GM10248 (cell line): ENCODE measurements around the gene SIK3.

Source experiments
- CTCF ChIA-PET: fragments of 300-600 bp; sonication (Branson Sonifier 250); formaldehyde crosslinking; extraction: SDS; loops from one replicate; lab custom pipeline; 2021; ENCODE audit warnings: antibody characterized with exemption; lab: Yijun Ruan, JAX
- POLR2A ChIA-PET: fragments of 350-650 bp; sonication (Branson Sonifier 250); formaldehyde crosslinking; extraction: SDS; loops from one replicate; lab custom pipeline; 2020; ENCODE audit warnings: antibody characterized with exemption; lab: Yijun Ruan, JAX
- DNase-seq: peaks from one replicate; pipeline ENCODE4 v3.0.0; 2012; ENCODE audit errors: extremely low spot score
- TF ChIP-seq, protein P1 (sequence below): IDR thresholded peaks from 2 replicates; pipeline ENCODE4 v1.5.1; 2012; ENCODE audit warnings: mild to moderate bottlenecking, low read depth; ENCODE audit errors: extremely low read depth, missing control alignments, control extremely low read depth

The SIK3 gene

DNA sequence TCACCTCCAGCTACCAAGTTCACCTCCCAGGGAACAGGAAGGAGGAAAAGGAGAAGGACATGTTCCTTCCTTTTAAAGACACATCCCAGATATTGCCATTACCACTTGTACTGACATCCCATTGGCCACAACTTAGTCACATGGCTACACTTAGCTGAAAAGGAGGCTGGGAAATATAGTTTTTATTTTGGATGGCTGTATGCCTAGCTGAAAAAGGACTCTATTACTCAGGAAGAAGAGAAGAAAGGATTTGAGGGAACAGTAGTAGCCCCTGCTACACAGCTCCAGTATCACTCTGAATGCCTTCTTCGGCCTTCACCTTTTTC is 304.5 kb downstream of the SIK3 start:
- ChIA-PET CTCF (interaction anchor here (1.0 to 10.2 kb wide), 6 partner anchors 16 to 311 kb away, joined by 3 to 100 read pairs (median 4); partner anchors contain the start of gene APOA1), POLR2A (no interaction called here)
- TF ChIP-seq, protein P1, sequence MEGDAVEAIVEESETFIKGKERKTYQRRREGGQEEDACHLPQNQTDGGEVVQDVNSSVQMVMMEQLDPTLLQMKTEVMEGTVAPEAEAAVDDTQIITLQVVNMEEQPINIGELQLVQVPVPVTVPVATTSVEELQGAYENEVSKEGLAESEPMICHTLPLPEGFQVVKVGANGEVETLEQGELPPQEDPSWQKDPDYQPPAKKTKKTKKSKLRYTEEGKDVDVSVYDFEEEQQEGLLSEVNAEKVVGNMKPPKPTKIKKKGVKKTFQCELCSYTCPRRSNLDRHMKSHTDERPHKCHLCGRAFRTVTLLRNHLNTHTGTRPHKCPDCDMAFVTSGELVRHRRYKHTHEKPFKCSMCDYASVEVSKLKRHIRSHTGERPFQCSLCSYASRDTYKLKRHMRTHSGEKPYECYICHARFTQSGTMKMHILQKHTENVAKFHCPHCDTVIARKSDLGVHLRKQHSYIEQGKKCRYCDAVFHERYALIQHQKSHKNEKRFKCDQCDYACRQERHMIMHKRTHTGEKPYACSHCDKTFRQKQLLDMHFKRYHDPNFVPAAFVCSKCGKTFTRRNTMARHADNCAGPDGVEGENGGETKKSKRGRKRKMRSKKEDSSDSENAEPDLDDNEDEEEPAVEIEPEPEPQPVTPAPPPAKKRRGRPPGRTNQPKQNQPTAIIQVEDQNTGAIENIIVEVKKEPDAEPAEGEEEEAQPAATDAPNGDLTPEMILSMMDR: no peak
- DNase-seq: no peak
